GM18951 (cell line): ENCODE data around the gene RALGPS1.

Experiments used
- POLR2A ChIP-seq: IDR thresholded peaks from 4 replicates; pipeline ENCODE4 v1.6.1; 2011; ENCODE audit warnings: mild to moderate bottlenecking; ENCODE audit not compliant: insufficient read length, insufficient read depth; ENCODE audit errors: extremely low read depth
- in situ Hi-C: fragments of 300-500 bp; cut with MboI; formaldehyde crosslinking; loops from one replicate; pipeline ENCODE4 v1.12.0; 2022; ENCODE audit warnings: low sequenced_read_pairs, mixed read lengths, inconsistent platforms; ENCODE audit not compliant: unreplicated experiment

Gene RALGPS1

GRCh38 chr9:126926364-126926763 is 11.8 kb downstream of the RALGPS1 start:
- in situ Hi-C loops, result no loop called here
- no peak for TF ChIP-seq POLR2A

DNA sequence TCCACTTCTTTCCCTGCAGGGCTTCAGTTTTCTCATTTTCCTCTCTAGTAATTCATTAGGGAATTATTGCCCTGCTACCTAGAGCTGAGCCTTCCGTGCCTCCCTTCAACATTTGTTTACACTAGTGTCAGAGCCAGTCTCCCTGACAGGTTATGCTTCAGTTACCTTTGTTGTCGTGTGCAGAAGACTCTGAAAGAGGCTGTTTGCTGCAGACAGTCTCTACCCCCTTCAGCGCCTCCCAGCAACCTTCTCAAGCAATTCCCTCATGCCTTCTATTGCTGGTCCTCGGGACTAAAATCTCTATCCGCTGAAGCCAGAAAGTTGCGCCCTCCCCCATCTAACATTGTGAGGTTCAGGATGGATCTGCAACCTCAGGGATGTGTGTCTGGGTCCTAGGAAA is 12.8 kb downstream of the RALGPS1 start:
- in situ Hi-C loops, result no loop called here
- no peak for TF ChIP-seq POLR2A

DNA sequence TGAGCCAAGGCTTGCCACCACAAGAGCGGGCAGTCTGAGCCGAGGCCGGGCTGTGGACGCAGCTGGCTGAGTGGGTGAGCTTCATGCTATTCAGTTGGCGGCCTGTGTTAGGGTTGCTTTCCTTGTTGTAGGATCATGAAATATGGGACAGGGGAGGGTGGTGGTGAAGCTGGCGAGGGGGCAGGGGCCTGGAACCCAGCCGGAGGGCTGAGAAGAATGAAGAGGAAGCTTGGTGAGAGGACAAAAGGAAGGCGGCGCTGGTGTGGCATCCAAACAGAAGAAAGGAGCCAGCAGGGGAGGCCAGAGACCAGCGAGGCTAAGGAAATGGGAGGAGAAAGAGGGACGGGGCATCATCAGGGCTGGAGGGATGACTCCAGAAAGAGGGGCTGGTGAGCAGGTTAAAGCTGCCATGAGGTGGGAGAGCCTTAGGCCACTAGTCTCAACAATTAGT is 18.3 kb downstream of the RALGPS1 start:
- no peak for TF ChIP-seq POLR2A
- in situ Hi-C loops, result no loop called here

DNA sequence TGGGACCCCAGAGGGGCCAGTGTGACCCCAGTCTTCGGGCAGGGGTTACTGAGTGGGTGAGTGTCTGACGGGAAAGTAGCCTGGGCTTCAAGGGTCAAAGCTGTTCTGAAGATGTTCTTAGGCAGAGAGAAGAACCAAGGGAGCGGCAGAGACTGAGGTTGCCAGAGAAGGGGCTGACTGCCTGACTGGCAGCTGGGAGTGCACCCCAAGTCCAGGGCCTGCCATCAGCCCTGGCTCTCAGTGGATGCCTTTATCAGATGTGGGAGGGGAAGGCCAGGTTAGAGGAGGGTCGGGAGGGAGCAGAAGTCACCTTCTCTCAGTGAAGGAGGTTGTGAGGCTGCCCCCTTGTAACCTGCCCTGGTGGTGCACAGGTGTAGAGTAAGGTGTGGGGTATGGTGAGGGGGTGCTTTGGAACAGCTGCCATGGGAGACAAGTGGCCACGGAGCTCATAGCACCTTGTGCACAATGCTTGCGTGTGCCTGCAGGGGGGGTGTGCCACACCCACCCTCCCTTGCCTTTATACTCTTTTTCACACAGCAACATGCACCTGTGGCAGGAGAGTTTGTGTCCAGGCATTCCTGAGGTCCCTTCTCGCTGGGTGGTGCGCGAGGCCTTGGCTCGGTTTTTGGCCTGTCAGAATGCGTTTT is 18.9 kb downstream of the RALGPS1 start:
- TF ChIP-seq POLR2A, result no peak

GRCh38 chr9:126934441-126934840 is 19.9 kb downstream of the RALGPS1 start:
- in situ Hi-C loops, result no loop called here
- TF ChIP-seq POLR2A, result no peak

More for the DNA sequence above, 18.9 kb downstream of the RALGPS1 start:
- in situ Hi-C loops, result no loop called here

DNA sequence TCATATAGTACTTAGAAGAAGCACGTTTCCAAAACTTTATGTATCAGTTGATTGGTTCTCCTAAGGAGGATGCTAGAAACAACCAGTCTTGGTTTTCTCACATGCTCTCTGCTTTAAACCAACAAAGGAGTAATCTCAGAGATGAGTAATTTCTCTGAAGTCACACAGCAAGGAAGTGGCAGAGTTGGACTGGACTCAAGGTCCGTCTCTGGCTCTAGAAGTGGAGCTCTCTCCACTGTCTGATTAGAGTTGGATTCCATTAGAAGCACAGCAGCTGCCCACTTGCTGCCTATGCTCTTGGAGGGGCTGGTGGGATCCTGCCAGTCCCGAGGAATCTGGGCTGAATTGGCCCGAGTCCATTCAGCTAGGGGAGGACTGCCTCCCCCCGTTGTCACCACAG is 21.0 kb downstream of the RALGPS1 start:
- no peak for TF ChIP-seq POLR2A
- in situ Hi-C loops, result no loop called here

- TF ChIP-seq POLR2A, result no peak
- in situ Hi-C loops, result no loop called here
These were observed 22.9 kb downstream of the RALGPS1 start for GRCh38 chr9:126937444-126937843.

- in situ Hi-C loops, result no loop called here
- TF ChIP-seq POLR2A, result no peak
These were observed 23.7 kb downstream of the RALGPS1 start for GRCh38 chr9:126938327-126938726.

DNA sequence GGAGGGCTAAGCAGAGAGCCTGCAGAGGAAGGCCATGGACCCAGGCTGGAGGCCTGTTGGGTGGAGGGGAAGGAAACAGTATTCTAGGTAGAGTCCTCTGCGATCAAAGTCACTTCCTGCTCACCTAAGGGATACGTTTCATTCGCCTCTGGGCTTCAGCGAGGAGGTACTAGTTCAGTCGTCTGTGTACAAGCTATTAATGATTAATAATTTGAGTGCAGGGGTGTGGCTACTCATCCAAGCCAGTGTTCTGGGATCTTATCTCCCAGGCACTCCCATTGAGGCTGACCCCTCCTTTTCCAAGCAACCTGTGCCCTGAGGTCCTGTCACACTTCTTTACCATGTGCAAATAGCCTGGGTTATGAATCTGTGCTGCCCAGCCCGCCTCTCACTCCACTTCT is 25.2 kb downstream of the RALGPS1 start:
- TF ChIP-seq POLR2A, result no peak
- in situ Hi-C loops, result loop anchor here (5.0 kb wide), 1 partner anchor 262 kb away; no protein-coding TSS in a partner anchor

DNA sequence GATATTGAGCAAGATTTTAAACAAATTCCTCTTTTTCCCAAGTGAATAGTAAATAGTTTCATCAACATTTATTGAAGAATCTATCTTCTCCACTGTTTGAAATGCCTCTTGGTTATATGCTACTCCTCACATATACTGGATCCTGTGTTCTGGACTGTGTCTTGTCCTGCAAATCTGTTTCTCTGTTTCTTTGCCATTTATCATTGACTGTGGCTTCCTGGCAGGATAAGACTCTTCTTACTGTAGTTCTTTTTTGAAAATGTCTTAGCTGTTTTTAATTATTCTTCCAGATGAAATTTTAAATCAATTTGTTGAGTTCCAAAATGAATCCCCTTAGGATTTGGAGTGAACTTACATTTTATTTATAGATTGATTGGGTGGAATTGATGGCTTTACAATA is 27.8 kb downstream of the RALGPS1 start:
- in situ Hi-C loops, result loop anchor here (5.0 kb wide), 1 partner anchor 260 kb away; no protein-coding TSS in a partner anchor
- TF ChIP-seq POLR2A, result no peak

DNA sequence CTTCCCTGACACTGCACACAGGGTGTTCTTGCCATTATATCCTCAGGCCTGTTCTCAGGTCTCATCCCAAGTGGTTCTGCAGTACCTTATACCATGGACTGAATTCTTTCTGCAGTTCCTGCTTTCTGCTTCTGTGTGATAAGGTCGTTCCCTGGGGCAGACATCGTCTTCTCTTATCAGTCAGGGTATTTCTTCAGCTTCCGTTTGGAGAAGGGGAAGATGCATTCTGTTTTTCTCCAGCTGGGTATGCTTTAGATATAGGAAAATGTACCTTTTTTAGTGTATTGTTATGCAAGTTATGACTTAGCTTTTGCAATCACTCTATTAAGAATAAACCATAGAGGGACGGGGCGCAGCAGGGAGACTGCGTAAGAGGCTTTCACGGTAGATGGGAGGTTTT is 31.1 kb downstream of the RALGPS1 start:
- TF ChIP-seq POLR2A, result no peak
- in situ Hi-C loops, result no loop called here

- TF ChIP-seq POLR2A, result no peak
- in situ Hi-C loops, result no loop called here
These were observed 32.9 kb downstream of the RALGPS1 start for GRCh38 chr9:126947529-126947928.

DNA sequence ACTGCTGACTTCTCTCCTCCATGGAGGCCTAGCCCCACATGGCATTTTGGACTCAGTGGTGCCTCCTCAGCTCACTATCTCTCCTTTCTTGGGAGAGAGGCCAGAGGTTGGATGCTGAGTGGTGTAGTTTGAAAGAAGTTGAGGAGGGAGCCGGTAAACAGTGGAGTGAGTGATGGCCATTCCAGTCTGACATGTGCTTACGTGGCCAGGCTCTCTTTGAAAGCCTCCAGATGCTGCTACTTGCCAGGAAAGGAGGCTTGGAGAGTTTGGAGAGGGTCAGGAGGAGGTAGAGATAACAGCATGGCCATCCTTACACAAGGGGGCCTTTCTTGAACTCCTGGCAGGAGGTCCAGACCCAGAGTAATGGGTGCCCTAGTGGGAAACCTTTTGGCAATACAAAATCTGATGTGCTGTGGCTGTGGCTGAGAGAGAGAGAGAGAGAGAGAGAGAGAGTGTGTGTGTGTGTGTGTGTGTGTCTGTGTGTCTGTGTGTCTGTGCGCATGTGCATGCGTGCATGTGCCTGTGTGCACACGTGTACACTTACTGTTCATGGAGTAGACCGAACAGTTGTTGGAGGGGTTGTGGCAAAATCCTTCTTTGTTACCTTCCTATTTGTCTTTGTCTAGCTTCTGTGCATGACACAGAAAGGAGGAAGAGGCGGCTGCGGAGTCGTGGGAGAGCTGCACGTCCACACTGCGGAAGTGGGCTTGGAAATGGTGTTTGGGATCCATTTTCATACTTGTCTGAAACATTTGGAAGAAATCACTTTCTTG is 37.8 kb downstream of the RALGPS1 start:
- in situ Hi-C loops, result no loop called here
- no peak for TF ChIP-seq POLR2A

DNA sequence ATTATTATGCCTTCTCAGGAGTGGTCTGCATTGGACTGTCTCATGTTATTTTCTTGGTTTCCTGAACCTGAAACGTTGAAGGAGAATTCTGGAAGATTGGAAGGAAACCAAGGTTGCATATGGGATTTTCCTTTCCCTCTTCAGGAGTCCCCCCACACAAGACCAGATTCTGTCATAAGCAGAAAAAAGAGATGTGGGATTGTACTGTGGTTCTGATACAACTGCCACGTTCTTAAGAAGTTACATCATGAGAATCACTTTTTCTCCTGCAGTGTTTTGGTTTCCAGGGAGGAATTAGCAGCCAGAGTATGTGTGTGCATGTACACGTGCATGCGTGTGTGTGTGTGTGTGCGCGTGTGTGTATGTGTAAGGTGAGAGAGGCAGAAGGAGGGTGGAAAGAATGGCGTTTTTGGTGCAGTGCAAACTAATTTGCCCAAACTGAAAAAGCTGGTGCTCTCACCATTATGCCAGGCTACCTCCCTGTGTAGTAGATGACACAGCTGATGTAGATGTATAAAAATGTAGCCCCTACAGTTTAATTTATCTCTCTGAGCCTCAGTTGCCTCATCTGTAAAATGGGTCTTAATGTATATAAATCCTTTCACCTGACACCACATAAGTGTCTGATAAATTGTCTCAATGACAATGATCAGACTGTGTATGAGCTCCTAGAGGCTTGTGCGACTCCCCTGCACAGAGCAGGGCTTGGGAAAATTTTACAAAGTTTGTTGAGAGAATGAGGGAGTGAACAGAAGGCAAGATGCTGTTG is 38.6 kb downstream of the RALGPS1 start:
- TF ChIP-seq POLR2A, result no peak
- in situ Hi-C loops, result no loop called here

DNA sequence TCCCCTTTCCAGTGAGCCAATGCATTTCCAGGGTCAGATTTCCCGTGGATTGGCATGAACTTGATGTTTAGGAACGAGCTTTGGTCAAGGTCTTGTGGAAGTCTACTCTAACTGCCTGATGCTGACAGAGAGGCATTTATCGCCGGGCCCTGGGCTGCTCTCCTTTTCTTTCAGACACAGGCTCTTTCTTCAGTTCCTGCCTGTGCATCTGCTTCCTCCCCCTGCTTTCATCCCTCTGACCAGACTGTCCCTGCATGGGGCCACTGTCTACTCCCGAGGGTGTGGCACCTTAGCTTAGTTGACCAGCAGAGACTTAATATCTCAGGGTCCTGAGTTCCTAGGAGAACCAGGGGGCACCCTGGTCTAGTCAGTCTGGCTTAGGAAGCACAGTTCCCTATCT is 41.2 kb downstream of the RALGPS1 start:
- in situ Hi-C loops, result no loop called here
- no peak for TF ChIP-seq POLR2A
